Skeletal muscle satellite cell (primary cell): Measurements from ENCODE around the gene IFIT1B.

Experiments
- H3K27me3 ChIP-seq: 2 replicates; pipeline ENCODE4 v1.7.0; 2013; ENCODE audit warnings: low read length; ENCODE audit not compliant: control insufficient read depth, insufficient read depth
- H3K36me3 ChIP-seq: 2 replicates; pipeline ENCODE4 v1.7.0; 2013; ENCODE audit warnings: mild to moderate bottlenecking, control low read depth, low read length; ENCODE audit not compliant: insufficient read depth
- H3K4me1 ChIP-seq: 2 replicates; pipeline ENCODE4 v1.7.0; 2013; ENCODE audit warnings: low read length; ENCODE audit not compliant: control insufficient read depth, insufficient read depth
- H3K4me2 ChIP-seq: 2 replicates; pipeline ENCODE4 v1.7.0; 2013; ENCODE audit warnings: mild to moderate bottlenecking, low read length
- H3K4me3 ChIP-seq: 2 replicates; pipeline ENCODE4 v1.7.0; 2013; ENCODE audit warnings: low read length
- H3K9ac ChIP-seq: 2 replicates; pipeline ENCODE4 v1.7.0; 2013; ENCODE audit warnings: mild to moderate bottlenecking, low read depth, low read length, moderate library complexity
- H3K9me3 ChIP-seq: replicated peaks from 2 replicates; pipeline ENCODE4 v1.7.0; 2013; ENCODE audit warnings: mild to moderate bottlenecking, control low read depth, low read length

The IFIT1B gene

DNA sequence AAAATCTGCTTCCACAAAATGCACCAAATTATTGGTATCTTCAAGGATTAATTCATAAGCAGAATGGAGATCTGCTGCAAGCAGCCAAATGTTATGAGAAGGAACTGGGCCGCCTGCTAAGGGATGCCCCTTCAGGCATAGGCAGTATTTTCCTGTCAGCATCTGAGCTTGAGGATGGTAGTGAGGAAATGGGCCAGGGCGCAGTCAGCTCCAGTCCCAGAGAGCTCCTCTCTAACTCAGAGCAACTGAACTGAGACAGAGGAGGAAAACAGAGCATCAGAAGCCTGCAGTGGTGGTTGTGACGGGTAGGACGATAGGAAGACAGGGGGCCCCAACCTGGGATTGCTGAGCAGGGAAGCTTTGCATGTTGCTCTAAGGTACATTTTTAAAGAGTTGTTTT lies 38.0 kb upstream of the IFIT1B start:
- Histone ChIP-seq H3K27me3 (no peaks in the 10 kb centered on the region), H3K4me1 (peaks cover 10% of the 10 kb centered on the region), H3K9me3 (no peaks in the 10 kb centered on the region), H3K4me3 (no peak overlapping the region), H3K36me3 (peaks cover 13% of the 10 kb centered on the region), H3K9ac (no peak overlapping the region), H3K4me2 (no peak overlapping the region)

DNA sequence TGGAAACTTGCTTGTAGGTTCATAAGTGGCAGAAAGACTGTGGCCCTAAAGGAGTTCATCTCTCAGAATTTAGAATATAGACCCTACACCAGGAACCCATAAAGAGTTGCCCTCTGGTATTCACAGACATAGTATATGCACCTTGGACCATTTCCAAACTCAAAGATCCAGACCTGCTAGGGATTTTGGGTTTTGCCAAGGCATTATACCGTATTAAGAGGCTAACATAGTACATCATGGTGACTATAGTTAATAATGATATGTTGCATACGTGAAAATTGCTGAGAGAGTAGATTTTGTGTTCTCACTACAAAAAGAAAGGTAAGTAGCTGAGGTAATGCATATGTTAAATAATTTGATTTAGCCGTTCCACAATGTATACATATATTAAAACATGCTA lies 36.2 kb upstream of the IFIT1B start:
- Histone ChIP-seq H3K9me3 (no peaks in the 10 kb centered on the region), H3K4me2 (no peak overlapping the region), H3K27me3 (no peaks in the 10 kb centered on the region), H3K4me3 (no peak overlapping the region), H3K4me1 (peaks cover 12% of the 10 kb centered on the region), H3K36me3 (peaks cover 13% of the 10 kb centered on the region), H3K9ac (no peak overlapping the region)

DNA sequence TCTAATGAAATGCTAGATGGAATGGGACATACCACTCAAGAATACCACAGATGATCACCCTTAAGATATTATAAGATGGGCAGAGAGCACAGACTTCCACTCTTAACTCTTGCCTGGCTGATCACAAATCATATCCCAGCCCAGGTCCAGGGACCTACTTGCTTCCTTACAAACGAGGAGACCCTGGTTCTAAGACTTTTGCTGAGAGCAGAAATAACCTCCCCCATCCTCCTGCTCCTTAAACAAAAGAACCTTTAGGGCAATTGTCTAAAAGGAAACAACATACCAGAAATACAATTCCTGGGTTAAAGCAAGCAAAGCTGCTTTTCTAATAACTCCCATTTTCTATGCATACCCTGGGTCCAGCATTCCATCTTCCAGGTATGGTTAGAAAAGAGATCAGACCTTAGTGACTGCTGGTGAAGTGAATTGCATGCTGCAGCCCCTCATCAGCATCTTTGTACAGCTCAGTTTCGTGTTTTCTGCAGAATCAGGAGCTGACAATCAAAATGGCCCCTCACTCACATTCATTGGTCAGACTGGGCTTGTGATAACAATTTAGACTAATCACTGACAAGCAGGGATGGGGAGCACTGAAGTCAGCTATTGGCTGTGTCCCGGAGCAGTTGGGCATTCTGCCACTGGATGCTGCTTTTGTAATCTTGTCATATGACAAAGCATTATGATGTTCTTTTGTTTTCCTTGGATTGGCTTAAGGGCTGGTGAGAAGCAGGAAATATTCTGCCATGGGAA lies 35.5 kb upstream of the IFIT1B start:
- peak overlapping the region; percentile 22 for H3K4me2 ChIP-seq
- H3K36me3 ChIP-seq: peaks cover 13% of the 10 kb centered on the region
- H3K4me3 ChIP-seq: no peak overlapping the region
- H3K27me3 ChIP-seq: no peaks in the 10 kb centered on the region
- H3K4me1 ChIP-seq: peaks cover 15% of the 10 kb centered on the region
- no peak overlapping the region for H3K9ac ChIP-seq
- H3K9me3 ChIP-seq: no peaks in the 10 kb centered on the region

DNA sequence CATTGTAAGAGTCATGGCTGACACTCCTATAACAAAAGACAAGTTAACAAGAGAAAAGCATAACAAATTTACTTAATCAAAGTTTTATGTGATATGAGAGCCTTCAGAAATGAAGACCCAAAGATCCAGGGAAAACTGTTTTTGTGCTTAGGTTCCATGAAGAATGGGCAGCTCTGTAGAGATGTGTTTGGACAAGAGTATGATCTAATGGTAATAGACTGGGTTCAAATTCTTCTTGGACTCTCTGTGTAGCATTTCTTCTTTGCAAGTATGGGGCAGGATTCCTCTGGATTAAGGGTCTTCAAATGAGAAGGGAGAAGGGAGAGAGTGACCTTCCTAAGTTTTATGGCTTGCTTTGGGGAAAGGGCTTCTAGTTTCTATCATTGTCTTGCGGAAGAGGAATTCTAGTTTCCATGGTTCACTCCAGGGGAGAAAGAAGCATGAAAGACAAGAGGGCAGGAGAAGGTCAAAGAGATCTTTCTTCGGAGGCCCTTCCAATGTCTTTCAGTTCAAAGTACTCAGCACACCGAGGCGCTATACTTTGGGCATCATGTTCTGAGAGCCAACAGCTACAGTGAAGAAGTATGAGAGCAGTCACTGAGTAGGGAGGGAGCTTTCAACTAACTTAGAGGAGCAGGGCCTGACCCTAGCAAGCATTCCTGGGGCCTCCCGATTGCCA lies 34.6 kb upstream of the IFIT1B start:
- Histone ChIP-seq H3K4me2 (peak overlapping the region; percentile 22), H3K9me3 (no peaks in the 10 kb centered on the region), H3K4me3 (no peak overlapping the region), H3K27me3 (no peaks in the 10 kb centered on the region), H3K9ac (no peak overlapping the region), H3K36me3 (peaks cover 13% of the 10 kb centered on the region), H3K4me1 (peaks cover 20% of the 10 kb centered on the region)

DNA sequence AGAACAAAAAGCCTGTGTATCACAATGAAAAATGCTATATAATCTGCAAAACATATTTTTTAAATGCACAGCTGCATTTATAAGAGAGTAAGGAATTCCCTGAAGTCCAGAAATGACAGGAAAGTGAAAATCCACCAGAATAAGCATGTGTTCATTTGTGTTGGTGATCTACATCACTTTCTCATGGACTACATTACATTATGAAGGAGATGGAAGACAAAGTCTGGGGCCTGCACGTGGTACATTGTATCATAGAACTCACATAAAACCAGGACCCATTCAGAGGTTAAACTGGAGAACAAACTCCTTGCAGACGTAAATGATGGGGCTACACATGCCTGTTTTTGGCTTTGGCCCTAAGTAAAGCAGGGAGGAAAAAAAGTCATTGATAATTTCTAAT lies 33.7 kb upstream of the IFIT1B start:
- Histone ChIP-seq H3K9ac (no peak overlapping the region), H3K36me3 (peaks cover 8% of the 10 kb centered on the region), H3K9me3 (no peaks in the 10 kb centered on the region), H3K4me3 (no peak overlapping the region), H3K27me3 (no peaks in the 10 kb centered on the region), H3K4me2 (no peak overlapping the region), H3K4me1 (peaks cover 20% of the 10 kb centered on the region)

DNA sequence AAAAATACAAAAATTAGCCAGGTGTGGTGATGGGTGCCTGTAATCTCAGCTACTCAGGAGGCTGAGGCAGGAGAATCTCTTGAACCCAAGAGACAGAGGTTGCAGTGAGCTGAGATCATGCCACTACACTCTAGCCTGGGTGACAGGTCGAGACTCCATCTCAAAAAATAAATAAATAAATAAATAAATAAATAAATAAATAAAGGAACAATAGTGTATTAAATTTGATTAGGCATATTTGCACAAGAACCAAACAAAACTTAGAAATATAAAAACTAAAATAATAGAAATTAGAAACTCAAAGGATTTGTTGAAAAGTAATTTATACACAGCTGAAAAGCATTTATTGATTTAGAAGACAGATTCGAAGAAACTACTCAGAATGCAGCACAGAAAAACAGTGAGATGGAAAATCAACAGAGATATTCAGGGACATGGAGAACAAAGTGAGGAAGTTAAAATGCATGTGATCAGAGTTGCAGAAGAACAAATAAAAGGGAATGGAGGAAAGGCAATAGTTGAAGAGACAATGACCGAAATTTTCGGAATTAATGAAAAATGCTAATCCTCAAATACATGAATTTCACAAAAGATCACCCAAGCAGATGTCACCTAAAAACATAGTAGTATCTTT lies 32.4 kb upstream of the IFIT1B start:
- Histone ChIP-seq H3K4me2 (no peak overlapping the region), H3K4me1 (peaks cover 22% of the 10 kb centered on the region), H3K9ac (no peak overlapping the region), H3K4me3 (no peak overlapping the region), H3K36me3 (no peaks in the 10 kb centered on the region), H3K9me3 (no peaks in the 10 kb centered on the region), H3K27me3 (no peaks in the 10 kb centered on the region)

- H3K4me3 ChIP-seq: no peak overlapping the region
- H3K4me1 ChIP-seq: peaks cover 33% of the 10 kb centered on the region
These were observed 31.2 kb upstream of the IFIT1B start for GRCh38 chr10:89346405-89347254.

DNA sequence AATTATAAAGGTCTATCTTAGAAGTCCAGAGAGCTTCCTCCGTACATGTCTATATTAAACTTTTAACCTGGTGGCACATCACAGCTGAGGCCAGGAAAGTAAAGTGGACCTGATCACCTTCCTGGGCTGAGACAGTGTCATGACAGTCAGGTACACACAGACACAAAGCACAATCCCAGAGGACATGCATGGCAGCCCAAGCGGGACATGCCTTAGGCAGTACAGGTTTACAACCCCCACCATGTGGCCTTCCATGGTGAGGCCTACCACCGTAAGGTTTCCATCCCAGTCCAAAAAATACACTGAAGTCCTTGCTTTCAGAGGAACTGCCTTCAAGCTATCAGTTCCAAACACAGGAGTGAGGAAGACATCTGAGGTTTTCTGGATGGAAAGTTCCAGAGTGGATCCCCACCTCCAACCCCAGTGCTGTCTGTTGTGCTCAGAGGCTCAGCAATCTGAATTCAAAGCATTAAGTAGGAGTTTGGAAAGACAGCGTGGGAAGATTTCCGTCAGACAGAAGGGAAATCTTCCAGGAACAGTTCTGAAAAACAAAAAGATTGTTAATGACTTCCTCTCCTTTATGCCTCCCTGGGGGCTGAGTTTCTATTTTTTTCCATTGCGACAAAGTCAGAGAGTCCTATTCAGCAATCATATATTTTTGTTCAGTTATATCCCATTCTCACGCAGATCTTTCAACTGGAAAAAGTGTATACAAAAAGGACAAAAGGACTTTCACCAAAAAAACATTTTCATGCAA lies 30.0 kb upstream of the IFIT1B start:
- Histone ChIP-seq H3K36me3 (no peaks in the 10 kb centered on the region), H3K4me2 (no peak overlapping the region)

More at GRCh38 chr10:89346405-89347254, 31.2 kb upstream of the IFIT1B start:
- Histone ChIP-seq H3K9me3 (no peaks in the 10 kb centered on the region), H3K9ac (no peak overlapping the region), H3K4me2 (no peak overlapping the region), H3K27me3 (no peaks in the 10 kb centered on the region), H3K36me3 (no peaks in the 10 kb centered on the region)

GRCh38 chr10:89348481-89348880 lies 29.4 kb upstream of the IFIT1B start:
- no peaks in the 10 kb centered on the region for H3K9me3 ChIP-seq
- H3K36me3 ChIP-seq: no peaks in the 10 kb centered on the region
- H3K9ac ChIP-seq: no peak overlapping the region
- H3K4me3 ChIP-seq: no peak overlapping the region
- peaks cover 43% of the 10 kb centered on the region for H3K4me1 ChIP-seq
- H3K4me2 ChIP-seq: no peak overlapping the region
- H3K27me3 ChIP-seq: no peaks in the 10 kb centered on the region

More for the DNA sequence above, 30.0 kb upstream of the IFIT1B start:
- Histone ChIP-seq H3K4me1 (peaks cover 42% of the 10 kb centered on the region), H3K9me3 (no peaks in the 10 kb centered on the region), H3K27me3 (no peaks in the 10 kb centered on the region), H3K4me3 (no peak overlapping the region), H3K9ac (no peak overlapping the region)

GRCh38 chr10:89348975-89349374 lies 28.9 kb upstream of the IFIT1B start:
- H3K9me3 ChIP-seq: no peaks in the 10 kb centered on the region
- no peaks in the 10 kb centered on the region for H3K27me3 ChIP-seq
- H3K4me1 ChIP-seq: peaks cover 43% of the 10 kb centered on the region
- H3K9ac ChIP-seq: no peak overlapping the region
- H3K36me3 ChIP-seq: no peaks in the 10 kb centered on the region
- no peak overlapping the region for H3K4me2 ChIP-seq
- no peak overlapping the region for H3K4me3 ChIP-seq
